Measurements from ENCODE around the gene GNRH2.
A peak's percentile ranks its signal among the peaks of the same experiment; 100 is the strongest.
"Not testable (repeated sequence)": the region's sequence is repeated elsewhere in the genome, so short reads cannot be mapped to it uniquely, and the experiment has no call there.

Gene GNRH2

GRCh38 chr20:3044336-3044965, 1.0 kb downstream of the GNRH2 start:
- no peak for DNase-seq

DNA sequence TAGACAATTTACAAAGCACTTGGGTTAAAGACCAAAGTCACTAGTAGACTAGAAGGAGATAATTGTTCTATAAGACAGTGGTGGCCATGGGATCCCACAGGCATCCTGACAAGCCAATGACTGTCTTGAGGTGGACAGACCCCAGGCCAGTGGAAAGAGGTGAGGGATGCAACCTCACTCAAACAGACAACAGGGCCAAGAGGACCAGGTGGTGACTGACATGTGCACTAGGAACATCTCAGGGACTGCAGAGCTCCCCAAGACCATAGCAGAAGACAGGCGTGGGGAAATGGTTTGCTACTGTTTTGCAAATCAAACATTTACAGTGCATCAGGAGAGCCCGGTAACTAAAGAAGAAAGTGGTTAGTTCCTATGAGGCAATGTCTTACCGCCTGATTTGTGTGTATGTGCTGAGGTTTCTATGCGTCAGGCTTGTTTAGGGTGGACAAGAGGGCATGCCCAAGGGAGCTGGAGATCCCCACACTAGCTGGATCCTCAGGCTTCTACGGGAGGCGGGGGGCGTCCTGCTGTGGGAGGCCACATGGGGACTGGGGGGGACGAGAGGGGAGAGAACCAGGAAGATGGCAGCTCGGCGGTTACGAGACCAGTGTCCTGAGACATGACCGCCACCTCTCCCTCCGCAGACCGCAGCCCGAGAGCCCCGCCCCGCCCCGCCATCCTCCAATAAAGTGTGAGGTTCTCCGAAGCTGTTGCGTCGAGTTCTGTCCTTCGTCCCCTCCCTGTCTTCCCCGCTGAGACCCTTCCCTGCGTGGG, 1.8 kb downstream of the GNRH2 start:
- DNase-seq: peak in 1 of 2 experiments; percentile 85

DNA sequence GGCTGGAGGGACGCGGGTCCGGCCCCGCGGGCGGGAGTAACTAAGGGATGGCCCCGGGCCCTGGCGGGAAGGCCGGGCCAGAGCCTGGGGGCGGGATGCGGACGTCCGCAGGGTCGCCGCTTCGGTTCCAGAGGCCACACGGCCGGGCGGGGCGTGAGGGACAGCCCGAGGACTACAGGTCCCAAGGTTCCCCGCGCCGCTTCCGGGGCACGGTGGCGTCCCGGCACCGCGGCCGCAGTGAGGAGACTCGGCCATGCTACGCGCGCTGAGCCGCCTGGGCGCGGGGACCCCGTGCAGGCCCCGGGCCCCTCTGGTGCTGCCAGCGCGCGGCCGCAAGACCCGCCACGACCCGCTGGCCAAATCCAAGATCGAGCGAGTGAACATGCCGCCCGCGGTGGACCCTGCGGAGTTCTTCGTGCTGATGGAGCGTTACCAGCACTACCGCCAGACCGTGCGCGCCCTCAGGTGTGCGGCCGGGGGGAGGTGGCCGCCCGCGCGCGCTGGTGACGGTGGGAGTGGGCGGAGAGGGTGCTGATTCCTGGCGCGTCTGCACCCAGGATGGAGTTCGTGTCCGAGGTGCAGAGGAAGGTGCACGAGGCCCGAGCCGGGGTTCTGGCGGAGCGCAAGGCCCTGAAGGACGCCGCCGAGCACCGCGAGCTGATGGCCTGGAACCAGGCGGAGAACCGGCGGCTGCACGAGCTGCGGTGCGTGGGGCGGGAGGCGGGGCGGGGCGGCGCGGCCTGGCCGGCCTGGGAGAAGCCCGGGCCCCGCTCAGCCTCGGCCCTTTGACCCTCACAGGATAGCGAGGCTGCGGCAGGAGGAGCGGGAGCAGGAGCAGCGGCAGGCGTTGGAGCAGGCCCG, 2.6 kb downstream of the GNRH2 start, which contains the start of gene MRPS26:
TSS of gene MRPS26 (plus strand) at position 237 of the 861 bp plus-strand sequence. CDS start at position 254, 17 bp downstream.
- DNase-seq: peak in 1 of 2 experiments; percentile 85

DNA sequence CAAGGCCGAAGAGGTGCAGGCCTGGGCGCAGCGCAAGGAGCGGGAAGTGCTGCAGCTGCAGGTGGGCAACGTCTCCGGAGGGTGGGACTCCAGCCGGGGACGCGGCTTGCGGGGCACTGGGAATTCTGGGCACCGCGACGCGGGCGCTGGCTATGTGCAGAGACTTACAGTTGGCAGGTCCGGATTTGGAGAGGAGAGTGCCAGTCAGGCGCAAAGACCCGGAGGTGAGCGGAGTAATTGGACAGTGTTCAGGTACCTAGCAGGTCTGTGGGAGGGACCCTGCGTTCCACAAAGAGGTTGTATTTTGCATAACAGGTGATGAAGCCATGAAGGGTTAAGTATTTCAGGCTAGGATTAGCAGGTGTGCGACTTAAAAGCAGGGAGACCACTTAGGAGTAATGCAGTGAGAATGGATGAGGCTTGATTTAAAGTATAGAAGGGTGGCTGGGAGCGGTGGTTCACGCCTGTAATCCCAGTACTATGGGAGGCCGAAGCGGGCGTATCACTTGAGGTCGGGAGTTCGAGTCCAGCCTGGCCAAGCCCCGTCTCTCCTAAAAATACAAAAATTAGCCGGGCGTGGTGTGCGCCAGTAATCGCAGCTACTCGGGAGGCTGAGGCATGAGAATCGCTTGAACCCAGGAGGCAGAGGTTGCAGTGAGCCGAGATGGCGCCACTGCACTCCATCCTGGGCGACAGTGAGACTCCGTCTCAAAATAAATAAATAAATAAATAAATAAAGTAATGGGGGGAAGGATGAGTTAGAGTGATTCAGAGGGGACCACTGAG, 3.4 kb downstream of the GNRH2 start:
- no peak for DNase-seq

DNA sequence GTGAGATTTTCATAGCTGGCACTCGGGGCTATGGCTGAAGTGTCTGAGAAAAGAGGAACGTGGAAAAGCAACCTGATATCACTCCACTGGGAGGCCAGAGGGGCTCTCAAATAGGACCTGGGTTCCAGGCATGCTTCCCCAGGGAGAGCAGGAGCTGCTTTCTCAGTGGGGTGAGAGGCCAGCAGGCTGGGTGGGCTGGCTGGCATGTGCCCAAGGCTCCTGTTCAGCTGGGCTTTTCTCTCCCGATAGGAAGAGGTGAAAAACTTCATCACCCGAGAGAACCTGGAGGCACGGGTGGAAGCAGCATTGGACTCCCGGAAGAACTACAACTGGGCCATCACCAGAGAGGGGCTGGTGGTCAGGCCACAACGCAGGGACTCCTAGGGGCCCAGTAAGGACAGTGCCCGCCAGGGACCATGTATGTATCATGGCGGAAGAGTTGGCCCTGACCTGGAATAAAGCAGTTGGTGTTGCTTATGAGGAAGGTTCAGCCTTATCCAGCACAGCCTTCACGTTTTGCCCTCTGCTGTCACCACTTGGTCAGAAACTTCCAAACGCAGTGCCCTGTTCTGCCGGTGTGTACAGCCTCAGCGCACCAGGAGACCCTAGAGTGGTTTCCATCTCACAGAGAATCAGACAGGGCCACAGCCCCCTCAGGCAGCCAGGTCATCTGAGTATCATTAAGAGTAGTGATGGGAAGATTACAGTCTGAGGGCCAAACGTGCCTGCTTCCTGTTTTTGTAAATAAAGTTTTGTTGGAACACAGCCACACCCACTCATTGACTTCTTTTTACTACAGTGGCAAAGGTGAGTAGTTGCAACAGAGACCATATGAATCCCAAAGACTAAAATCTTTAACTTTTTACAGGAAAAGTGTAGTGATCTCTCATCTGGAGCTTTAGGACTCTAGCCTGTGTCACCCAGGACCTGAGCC, 4.3 kb downstream of the GNRH2 start:
- DNase-seq: no peak

- DNase-seq: no peak
Observed at GRCh38 chr20:3051385-3052019, 8.1 kb downstream of the GNRH2 start.

GRCh38 chr20:3059489-3059888, 16.1 kb downstream of the GNRH2 start:
- DNase-seq: no peak

- not testable (repeated sequence) for DNase-seq
Observed at GRCh38 chr20:3064119-3064518, 20.7 kb downstream of the GNRH2 start.

GRCh38 chr20:3067139-3068014, 24.0 kb downstream of the GNRH2 start:
- no peak for DNase-seq

DNA sequence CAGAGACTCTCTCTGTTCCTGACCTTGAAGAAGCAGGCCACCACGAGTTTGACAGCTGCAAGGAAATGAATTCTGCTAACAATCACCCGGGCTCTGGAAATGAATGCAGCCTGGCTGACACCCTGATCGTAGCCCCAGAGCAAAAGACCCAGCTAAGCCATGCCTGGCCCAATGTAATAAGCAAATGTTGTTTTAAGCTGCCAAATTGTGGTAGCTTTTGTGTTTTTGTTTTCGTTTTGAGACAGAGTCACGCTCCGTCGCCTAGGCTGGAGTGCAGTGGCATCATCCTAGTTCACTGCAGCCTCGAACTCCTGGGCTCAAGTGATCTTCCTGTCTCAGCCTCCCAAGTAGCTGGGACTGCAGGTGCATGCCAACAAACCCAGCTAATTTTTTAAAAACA, 24.7 kb downstream of the GNRH2 start:
- DNase-seq: no peak

- no peak for DNase-seq
Observed at GRCh38 chr20:3068986-3069900, 25.8 kb downstream of the GNRH2 start.

DNA sequence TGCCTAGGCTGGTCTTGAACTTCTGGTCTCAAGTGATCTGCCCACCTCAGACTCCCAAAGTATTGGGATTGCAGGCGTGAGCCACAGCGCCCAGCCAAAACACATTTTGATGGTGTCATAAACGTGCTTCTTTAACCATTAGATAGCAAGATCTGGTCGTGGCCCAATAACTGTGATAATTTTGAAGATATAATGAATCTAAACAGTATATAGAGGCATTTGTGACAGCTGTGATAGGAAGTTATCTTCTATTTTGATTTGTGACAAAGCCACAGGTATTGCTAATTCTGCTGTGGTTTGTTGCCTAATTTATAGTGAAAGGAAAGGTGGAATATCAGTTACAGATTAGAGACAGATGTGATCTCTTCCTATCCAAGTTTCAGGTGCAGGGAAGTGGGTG, 27.3 kb downstream of the GNRH2 start:
- DNase-seq: no peak

DNA sequence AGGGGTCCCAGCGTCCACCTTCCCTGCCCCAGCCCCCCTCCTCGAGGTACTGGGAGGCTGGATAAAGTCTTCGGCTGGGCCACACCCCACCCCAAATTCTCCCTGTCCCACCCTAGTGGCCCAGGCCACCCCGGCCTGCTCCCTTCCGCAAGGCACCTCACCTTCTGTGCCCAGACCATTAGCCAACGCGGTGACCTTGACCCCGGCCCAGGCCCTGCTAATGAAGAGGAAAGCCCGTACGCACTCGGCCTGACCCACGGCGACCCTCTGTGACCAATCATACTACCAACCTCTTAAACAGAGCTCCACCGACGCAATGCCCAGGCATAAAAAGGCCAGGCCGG, 27.8 kb downstream of the GNRH2 start:
- no peak for DNase-seq

DNA sequence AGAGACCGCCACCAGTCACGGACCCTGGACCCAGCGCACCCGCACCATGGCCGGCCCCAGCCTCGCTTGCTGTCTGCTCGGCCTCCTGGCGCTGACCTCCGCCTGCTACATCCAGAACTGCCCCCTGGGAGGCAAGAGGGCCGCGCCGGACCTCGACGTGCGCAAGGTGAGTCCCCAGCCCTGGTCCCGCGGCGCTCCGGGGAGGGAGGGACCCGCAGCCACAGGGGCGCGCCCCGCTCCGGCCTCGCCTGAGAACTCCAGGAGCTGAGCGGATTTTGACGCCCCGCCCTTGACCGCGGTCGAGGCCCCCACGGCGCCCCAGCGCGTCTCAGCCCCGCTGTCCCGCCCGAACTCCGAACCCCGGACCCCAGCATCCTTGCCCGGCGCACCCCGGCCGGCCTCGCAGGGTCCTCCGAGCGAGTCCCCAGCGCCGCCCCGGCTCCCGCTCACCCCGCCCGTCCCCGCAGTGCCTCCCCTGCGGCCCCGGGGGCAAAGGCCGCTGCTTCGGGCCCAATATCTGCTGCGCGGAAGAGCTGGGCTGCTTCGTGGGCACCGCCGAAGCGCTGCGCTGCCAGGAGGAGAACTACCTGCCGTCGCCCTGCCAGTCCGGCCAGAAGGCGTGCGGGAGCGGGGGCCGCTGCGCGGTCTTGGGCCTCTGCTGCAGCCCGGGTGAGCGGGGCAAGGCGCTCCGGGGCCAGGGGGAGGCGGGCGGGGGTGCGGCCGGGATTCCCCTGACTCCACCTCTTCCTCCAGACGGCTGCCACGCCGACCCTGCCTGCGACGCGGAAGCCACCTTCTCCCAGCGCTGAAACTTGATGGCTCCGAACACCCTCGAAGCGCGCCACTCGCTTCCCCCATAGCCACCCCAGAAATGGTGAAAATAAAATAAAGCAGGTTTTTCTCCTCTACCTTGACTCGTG, 28.4 kb downstream of the GNRH2 start, which contains the start of gene OXT:
TSS of gene OXT (plus strand) at position 11 of the 920 bp plus-strand sequence. CDS start at position 47, 36 bp downstream.
- DNase-seq: no peak

DNA sequence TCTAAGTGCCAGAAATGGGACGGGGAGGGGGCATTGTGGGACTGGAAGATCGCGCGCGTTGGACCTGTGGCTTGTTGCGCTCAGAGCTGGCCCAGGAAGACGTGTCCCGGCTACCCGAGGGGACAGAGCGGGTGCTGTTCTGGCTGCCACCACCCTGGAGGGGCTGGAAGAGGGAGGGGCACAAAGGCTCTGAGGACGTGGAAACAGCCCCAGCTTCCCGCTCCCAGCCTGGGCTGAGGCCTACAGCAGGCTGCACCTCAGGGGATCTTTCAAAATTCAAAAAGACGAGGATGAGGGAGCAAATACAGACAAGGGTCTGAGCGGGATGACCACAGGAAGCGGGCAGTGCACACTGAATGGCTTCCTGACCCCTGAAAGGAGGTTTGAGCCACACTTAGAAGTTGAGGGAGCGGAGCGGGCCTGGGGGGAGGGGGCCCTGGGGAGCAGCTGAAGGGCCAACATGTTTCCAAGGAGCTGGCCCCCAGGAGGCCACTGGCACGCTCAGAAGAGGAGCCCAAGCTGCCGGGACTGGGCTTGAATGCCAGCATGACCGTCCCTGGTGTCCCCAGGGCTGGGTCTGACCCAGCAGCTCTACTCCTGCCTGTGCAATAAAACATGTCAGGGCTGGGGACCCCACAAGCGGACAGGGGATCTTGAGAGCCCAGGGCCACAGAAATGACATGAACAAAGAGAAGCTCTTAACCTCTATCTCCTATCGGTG, 29.3 kb downstream of the GNRH2 start:
- DNase-seq: no peak

GRCh38 chr20:3073251-3073643, 29.8 kb downstream of the GNRH2 start:
- DNase-seq: not testable (repeated sequence)

GRCh38 chr20:3074812-3075211, 31.4 kb downstream of the GNRH2 start:
- no peak for DNase-seq
